Measurements from ENCODE around the gene RIIAD1. TPM values are rescaled to one million over a fixed set of nuclear protein-coding genes. Genes with fewer than 3 reads are reported as not detected.

RIIAD1 gene
- total RNA-seq, 4 donors from 2014 or later, result 1.7 TPM; not detected in 3

GRCh38 chr1:151711044-151711800, 10.1 kb upstream of the RIIAD1 start:
- no peak for DNase-seq (ENCODE audit: extremely low spot score)

GRCh38 chr1:151711951-151712350, 9.4 kb upstream of the RIIAD1 start:
- H3K4me1 ChIP-seq, result peaks cover 6 to 12% (median 9%) of the 10 kb centered on the region in 4 donors
- WGBS, result 71% methylated on average over 10 of the region's 10 CpGs
- TF ChIP-seq CTCF (IDR thresholded peaks at IDR 0.05) (no peak), POLR2A (IDR thresholded peaks at IDR 0.05; ENCODE audit: low read depth) (no peak), EP300 (IDR thresholded peaks at IDR 0.05) (no peak), POLR2AphosphoS5 (IDR thresholded peaks at IDR 0.05) (no peak)

More at GRCh38 chr1:151711044-151711800, 10.1 kb upstream of the RIIAD1 start:
- Histone ChIP-seq H3K4me3 (no peak overlapping the region), H3K27ac (replicated peaks in 1 of 4) (no peak overlapping the region), H3K9me3 (no peaks in the 10 kb centered on the region), H3K27me3 (peaks cover 0 to 21% (median 2%) of the 10 kb centered on the region in 4 donors), H3K36me3 (no peaks in the 10 kb centered on the region), H3K4me1 (peaks cover 0 to 5% (median 1%) of the 10 kb centered on the region in 4 donors)
- WGBS, result 83% methylated on average over 17 of the region's 21 CpGs
- TF ChIP-seq EP300 (IDR thresholded peaks at IDR 0.05) (no peak), POLR2A (IDR thresholded peaks at IDR 0.05; ENCODE audit: low read depth) (no peak), POLR2AphosphoS5 (IDR thresholded peaks at IDR 0.05) (no peak), CTCF (IDR thresholded peaks at IDR 0.05) (no peak)
- intact Hi-C loops (cut with DNase I), result no loop called here

GRCh38 chr1:151713044-151713443, 8.3 kb upstream of the RIIAD1 start:
- DNase-seq (ENCODE audit: extremely low spot score), result no peak
- 80% methylated on average over 1 of the region's 2 CpGs for WGBS
- peaks cover 0 to 29% (median 4%) of the 10 kb centered on the region in 4 donors for H3K27me3 ChIP-seq
- TF ChIP-seq POLR2AphosphoS5 (IDR thresholded peaks at IDR 0.05), result no peak
- H3K27ac ChIP-seq (replicated peaks in 1 of 4), result no peak overlapping the region
- peaks cover 15 to 23% (median 18%) of the 10 kb centered on the region in 4 donors for H3K4me1 ChIP-seq
- intact Hi-C loops (cut with DNase I), result no loop called here
- no peak overlapping the region for H3K4me3 ChIP-seq
- no peaks in the 10 kb centered on the region for H3K36me3 ChIP-seq
- no peaks in the 10 kb centered on the region for H3K9me3 ChIP-seq

More at GRCh38 chr1:151711951-151712350, 9.4 kb upstream of the RIIAD1 start:
- Histone ChIP-seq H3K27me3 (peaks cover 0 to 28% (median 4%) of the 10 kb centered on the region in 4 donors), H3K4me3 (no peak overlapping the region), H3K36me3 (no peaks in the 10 kb centered on the region), H3K9me3 (no peaks in the 10 kb centered on the region), H3K27ac (replicated peaks in 1 of 4) (no peak overlapping the region)
- DNase-seq (ENCODE audit: extremely low spot score), result no peak
- intact Hi-C loops (cut with DNase I), result no loop called here

- Histone ChIP-seq H3K36me3 (no peaks in the 10 kb centered on the region), H3K9me3 (no peaks in the 10 kb centered on the region), H3K4me3 (no peak overlapping the region), H3K27me3 (peaks cover 0 to 29% (median 4%) of the 10 kb centered on the region in 4 donors), H3K4me1 (peaks cover 21 to 31% (median 26%) of the 10 kb centered on the region in 4 donors), H3K27ac (replicated peaks in 1 of 4) (no peak overlapping the region)
- WGBS, result no CpG with 5 or more reads among the region's 2 CpGs
- TF ChIP-seq POLR2AphosphoS5 (IDR thresholded peaks at IDR 0.05), result no peak
- TF ChIP-seq POLR2A (IDR thresholded peaks at IDR 0.05; ENCODE audit: low read depth), result no peak
- TF ChIP-seq EP300 (IDR thresholded peaks at IDR 0.05), result no peak
- TF ChIP-seq CTCF (IDR thresholded peaks at IDR 0.05), result no peak
- DNase-seq (ENCODE audit: extremely low spot score), result no peak
- intact Hi-C loops (cut with DNase I), result no loop called here
Measured at GRCh38 chr1:151713874-151714273, 7.4 kb upstream of the RIIAD1 start.

- H3K9me3 ChIP-seq, result no peaks in the 10 kb centered on the region
- TF ChIP-seq POLR2AphosphoS5 (IDR thresholded peaks at IDR 0.05), result no peak
- no peak for TF ChIP-seq EP300 (IDR thresholded peaks at IDR 0.05)
- TF ChIP-seq POLR2A (IDR thresholded peaks at IDR 0.05; ENCODE audit: low read depth), result no peak
- no peak for TF ChIP-seq CTCF (IDR thresholded peaks at IDR 0.05)
- H3K4me1 ChIP-seq, result peaks cover 21 to 34% (median 30%) of the 10 kb centered on the region in 4 donors
- no peak for DNase-seq (ENCODE audit: extremely low spot score)
- peaks cover 0 to 29% (median 4%) of the 10 kb centered on the region in 4 donors for H3K27me3 ChIP-seq
- H3K27ac ChIP-seq (replicated peaks in 1 of 4), result no peak overlapping the region
- H3K36me3 ChIP-seq, result no peaks in the 10 kb centered on the region
- intact Hi-C loops (cut with DNase I), result no loop called here
- no peak overlapping the region for H3K4me3 ChIP-seq
- 62% methylated on average over 10 of the region's 10 CpGs for WGBS
Measured at GRCh38 chr1:151714820-151715725, 6.2 kb upstream of the RIIAD1 start.
